GM19372 (cell line): ENCODE data around the gene CTBP1.

Experiments used
- ATAC-seq: cut with Tn5 transposase; IDR thresholded peaks from one replicate; pipeline ENCODE4 v1.9.1; 2021; ENCODE audit warnings: mild to moderate bottlenecking, low read depth, moderate library complexity; ENCODE audit not compliant: unreplicated experiment

The CTBP1 gene

DNA sequence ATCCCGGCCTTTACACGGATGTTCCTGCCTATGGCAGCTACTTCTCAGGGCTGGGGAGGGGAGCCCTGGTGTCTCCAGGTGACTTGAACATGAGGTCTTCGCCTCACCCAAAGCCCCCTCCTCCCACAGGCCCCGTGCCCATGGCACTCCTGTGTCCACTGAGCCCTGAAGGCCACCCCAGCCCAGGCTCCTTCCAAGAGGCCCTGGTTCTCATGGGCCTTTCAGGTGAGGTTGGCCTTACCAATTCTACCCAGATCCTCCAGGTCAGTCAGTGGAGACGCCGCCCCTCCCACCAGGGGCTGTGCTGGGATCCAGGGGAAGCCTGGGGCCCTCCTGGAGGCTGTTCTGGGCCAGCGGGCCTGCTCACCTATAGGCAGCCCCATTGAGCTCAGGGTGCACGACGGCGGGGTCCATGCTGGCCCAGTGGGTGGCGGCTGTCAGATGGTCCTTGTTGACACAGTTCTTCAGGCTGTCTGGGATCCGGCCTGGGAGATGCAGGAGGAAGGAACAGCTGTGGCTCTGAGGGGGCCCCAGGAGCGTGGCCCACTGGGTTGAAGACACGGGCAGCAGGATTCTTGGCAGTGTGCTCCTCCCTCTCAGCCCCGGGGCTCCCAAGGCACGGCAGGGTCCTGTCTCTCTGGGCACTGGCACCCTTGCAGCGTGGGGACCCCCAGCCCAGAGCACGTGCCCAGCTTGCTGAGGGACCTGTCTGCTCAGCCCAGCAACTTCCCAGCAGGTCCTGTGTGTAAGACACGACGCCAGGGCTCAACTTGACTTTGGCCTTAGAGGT is 36.2 kb downstream of the CTBP1 start:
- ATAC-seq: no peak

DNA sequence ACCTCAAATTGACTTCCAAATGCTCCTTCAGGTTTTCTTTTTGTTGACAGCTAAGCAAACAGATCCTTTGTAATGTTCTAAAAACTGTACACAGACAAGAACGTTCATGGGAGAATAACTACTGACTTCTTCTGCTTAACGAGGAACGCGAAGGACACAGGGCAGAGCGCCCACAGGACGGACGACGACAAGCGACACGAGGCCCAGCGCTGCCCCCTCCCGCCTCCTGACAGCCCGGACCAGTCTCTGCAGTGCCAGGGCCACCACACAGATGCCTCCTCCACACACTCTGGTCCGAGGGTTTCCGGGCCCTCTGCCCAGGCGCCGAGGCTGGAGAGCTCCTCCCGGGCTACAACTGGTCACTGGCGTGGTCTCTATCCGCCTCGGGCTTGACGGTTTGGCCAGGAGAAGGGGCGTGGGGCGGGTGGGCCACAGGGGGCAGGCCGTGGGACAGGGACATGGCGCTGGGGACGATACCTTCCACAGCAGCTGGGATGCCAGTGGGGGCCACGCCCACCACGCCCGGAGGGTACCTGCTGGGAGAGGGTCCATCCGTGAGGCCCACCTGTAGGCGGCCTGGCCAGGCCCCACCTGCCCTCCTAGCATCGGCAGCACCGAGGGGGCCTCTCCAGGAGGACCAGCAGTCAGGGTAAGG is 36.9 kb downstream of the CTBP1 start:
- ATAC-seq: no peak

DNA sequence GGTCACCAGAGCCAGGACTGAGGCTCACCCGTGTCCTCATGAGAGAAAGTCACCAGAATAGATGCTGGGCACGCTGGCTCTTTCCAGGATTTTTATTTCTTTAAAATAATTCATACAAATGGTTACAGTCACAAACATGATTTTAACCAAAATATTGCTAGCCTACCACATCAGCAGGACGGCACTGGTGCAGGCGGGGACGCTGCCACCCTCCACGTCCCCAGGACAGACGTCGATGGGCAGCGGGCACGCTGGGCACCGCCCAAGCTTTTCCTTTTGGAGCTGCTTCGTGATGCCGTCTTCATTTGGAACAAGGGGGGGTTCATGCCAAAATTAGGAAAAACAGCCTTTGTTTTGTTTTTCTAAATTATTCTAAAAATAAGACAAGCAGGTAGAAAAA is 37.6 kb downstream of the CTBP1 start:
- ATAC-seq: no peak

DNA sequence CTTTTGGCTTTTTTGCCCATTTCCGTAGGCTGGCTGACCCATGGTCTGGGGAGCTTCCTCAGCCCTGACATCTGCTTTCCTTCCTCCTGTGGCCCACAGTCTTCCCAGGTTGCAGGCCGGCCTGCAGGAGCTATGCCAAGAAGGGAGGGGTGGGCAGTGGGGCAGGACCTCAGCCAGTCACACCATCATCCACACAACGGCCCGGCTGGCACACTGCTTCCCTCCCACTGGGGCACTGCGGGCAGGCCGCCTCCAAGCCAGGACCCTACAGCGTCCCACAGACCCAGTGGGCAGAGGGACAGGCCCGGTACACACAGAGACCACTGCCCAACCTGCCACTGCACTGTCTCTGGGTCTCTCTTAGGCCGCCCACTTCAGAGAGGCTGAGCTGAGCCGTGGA is 38.0 kb downstream of the CTBP1 start:
- no peak for ATAC-seq

DNA sequence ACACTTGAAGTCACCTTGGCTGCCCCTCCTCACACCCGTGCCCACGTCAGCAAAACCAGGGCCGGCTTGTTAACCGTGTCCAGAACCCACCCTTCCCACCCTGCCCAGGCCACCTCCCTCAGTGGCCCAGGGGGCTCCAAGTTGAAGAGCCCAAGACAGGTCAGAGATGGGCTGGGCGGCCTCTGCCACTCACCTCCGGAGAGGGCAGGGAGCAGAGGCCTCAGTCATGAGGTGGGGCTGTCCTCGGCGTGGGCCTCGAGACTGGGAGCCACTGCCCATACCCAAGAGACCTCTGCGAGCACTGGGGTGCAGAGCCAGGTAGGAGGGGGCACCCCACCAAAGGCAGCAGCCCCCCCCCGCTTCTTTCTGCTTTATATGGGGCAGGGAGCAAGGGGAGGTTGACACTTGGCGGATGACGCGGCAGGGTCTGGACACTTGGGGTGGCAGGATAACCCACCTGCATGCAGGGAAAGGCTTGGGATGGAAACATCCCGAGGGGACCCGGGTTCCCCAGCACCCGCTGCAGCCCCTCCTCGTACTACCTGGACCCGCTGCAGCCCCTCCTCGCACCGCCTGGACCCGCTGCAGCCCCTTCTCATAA is 38.6 kb downstream of the CTBP1 start:
- no peak for ATAC-seq

DNA sequence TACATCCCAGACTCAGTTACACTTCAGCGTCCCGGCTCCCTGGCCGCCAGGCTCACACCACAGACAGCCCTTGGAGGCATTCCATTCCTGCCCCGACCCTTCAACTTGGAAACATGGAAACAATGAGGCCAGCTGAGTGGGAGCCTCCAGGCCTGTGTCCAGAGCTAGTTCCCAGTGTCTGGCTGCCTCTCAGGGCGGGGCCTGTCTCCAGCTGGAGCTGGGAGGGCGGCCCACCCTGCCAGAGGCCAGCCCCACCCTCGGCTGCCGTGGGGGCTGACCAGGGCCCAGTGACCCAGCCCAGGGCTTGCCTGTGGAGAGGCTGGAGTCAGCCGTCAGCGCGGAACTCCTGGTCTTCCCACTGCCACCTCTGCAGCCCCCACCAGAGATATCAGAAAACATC is 39.1 kb downstream of the CTBP1 start:
- no peak for ATAC-seq

DNA sequence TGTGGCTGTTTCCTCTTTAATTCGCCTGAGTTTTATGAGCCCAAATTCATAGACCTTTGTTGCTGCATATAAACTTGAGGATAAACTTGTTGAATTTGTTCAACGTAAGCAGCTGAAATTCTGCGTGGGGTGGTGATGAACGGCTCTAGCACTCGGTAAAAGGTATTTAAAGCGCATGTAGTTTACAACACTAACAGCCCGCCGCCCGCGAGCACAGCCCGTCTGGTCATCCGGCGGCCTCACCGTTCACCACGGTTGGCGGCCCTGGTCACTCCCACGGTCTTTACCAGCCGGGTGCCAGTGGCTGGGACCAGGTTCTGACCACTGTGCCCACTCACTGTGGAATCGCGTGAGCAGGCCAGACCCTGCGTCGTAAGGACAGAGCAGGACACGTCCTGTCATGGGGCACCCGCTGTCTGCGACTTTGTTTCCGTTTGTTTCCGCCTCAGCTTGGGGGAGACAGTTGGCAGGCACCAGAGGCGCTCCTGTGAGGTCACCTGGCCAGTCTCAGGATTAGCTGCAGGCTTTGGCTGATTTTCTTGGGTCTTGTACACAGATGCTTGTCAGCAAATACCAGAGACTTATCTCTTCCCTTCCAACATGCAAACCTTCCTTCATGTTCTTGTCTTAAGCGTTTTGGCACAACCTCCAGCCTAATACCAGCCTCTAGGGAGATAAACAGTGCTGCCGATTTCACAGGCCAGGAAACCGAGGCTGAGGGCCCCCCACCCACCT is 39.8 kb downstream of the CTBP1 start:
- no peak for ATAC-seq

DNA sequence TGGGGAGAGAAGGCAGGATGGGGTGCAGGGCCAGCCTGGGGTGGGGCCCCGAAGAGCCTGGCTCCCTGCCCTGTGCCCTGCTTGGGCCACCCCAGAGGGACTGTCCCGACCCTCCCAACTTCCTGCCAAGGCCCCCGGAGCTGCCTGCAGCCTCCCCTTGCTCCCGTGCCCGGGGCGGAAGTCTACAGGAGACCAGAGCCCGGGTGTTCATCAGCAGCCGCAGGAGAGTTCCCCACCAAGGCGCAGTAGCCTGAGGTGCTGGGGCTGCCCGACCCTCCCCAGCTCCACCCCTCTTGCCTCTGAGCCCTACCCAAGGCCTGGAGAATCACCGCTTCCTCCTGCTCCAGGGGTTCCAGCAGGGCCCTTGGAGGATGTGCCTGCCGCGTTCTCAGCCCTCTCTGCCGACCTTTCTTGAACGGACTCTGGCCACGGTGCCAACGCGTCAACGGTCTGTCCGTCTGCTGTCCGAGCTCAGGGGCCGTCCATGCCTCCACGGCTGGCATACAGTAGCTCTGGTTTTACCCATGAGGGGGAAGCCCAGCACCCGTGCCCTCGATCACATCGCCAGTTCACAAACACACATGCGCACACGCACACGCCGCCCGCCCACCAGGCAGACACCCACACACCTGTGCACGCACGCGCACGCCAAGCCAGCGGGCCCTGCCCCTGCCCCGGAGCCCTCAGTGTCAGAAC is 40.5 kb downstream of the CTBP1 start:
- ATAC-seq: no peak

DNA sequence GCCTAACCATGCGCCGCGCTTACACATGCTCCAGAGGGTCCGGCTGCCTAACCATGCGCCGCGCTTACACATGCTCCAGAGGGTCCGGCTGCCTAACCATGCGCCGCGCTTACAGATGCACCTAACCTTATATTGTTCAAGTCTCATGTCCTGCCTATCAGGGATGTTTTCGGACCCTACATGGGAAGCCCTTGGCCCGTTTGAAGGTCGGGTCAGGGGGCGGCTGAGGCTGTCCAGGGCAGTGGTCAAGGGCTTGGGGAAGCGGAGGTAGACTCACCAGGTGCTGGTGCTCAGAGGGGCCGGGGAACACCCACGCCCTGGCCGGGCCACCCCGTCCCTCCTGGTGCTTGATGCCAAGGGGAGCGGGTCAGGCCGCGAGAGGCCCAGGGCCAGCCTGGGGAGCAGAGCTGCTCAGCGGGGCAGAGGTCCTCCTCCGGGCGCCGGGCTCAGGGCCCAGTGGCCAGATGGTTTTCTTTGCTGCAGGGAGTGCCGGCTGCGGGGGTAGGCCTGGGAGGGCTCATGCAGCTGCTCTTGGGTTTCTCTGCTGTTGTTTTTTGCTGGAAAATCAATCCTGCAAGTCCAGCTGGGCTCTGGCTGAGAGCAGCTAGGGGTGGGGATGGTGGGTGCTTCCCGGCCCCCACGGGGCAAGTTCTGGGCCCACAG is 41.2 kb downstream of the CTBP1 start:
- ATAC-seq: no peak

DNA sequence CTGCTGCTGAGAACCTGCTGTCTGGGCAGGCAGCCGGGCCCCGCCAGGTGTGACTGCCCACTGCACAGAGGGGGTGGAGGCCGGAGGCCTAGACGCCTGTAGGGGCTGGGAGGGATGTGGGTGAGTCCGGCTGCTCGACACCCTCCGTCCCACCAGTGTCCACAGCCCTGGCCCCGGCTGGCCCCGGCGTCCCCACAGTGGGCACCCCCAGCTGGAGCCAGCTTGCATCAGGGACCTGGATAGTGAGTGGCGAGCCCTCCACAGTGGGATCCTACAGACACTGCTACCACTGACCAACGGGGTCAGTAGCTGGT is 41.8 kb downstream of the CTBP1 start:
- no peak for ATAC-seq

DNA sequence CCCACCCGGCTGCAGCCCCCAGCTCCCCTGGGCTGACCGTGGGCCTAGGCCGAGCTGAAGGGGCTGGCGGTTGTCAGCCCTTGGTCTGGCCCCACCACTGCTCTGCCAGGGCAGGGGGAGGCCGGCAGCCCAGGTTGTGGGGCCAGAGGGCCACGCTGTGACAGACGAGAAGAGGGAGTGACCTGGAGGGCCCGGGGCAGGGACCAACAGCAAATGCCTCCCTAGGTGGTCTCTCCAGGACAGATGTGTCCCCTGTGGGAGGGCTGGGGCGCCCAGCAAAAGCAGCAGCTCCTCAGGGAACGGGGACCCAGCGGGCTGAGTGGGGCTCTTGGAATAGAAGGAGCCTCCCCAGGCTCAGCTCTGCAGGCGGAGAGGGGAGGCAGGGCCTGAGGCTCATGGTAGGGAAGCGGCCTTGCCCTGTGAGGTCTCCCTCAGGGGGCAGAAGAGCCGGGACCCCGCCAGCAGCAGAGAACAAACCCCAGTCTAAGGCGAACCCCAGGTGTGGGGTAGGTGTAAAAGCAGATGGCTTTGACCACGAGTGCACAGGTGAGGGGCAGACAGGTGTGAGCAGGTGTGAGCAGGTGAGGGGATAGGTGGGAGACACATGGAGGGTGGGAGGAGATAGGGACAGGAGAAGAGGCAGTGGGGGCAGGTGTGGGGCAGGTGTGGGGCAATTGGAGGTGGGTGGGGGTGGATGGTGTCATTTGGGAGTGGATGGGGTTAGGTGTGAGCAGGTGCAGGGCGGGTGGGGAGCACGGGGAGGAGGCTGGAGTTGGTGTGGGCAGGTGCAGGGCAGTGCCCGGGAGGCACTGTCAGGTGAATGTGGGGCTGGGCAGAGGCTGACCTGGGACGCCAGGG is 42.4 kb downstream of the CTBP1 start:
- no peak for ATAC-seq

DNA sequence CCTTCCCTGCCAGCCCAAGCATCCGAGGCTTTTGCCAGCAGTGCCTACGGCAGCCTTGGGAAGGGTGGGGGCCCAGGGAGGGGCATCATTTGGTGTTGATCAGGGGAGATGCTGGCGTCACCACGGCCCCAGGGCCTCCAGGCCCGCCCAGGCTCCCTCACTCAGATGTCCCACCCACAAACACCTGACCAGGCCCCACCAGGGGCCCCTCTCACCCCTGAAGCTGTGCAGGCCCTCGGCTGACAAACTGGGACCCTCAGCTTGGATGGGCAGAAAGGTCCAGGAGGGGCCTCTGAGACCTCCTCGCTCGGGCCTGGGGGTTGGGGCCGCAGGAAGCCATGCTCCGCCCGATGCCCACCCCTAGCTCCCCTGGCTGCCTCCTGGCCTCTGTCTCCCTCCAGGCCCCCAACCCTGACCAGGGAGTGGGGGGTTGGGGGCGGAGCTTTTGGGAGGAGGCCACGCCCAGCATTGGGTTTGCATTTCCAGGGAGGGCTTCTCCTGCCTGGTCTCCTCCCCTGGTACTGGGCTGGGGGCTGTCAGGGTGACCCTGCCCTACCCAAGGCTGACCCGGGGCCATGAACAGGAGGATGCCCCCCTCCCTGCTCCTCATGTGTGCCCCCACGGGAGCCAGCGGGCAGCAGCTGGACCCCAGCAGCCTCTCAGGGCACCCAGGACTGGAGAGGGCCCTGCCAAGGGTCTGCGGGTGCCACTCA is 43.2 kb downstream of the CTBP1 start:
- no peak for ATAC-seq

DNA sequence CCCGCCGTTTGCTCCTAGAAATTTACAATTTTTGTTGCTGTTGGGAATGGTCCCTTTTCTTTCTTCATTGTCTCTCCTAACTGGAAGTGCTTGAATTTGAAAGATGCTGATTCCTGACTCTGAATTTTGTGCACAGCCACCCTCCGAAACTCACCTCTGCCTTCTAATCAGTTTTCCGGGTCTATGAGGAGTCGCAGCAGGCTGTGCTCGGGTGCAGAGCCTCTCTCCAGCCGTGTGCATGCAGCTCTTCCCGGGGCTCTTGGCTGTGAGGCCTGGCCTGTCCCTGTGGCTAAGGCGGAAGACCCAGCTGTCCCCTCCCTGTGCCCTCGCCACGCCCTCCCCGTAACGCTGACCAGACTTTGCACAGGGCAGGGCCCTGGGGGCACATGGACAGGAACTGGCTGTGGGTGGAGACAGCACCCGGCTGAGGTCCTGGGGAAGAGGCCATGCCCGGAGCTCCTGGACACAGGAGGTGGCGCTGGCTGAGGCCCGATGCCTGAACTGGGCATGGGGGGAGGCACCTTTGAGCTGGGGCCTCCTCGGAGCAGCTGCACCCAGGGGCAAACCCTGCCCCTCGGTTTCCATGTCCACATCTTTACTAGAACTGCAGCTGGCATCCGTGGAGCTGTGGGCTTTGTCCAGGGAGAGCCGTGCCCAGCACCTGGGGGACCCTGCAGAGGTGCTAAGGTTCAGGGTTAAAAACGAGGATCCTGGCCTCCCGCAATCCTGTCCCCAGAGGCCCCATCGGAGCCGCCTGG is 43.9 kb downstream of the CTBP1 start:
- ATAC-seq: no peak

DNA sequence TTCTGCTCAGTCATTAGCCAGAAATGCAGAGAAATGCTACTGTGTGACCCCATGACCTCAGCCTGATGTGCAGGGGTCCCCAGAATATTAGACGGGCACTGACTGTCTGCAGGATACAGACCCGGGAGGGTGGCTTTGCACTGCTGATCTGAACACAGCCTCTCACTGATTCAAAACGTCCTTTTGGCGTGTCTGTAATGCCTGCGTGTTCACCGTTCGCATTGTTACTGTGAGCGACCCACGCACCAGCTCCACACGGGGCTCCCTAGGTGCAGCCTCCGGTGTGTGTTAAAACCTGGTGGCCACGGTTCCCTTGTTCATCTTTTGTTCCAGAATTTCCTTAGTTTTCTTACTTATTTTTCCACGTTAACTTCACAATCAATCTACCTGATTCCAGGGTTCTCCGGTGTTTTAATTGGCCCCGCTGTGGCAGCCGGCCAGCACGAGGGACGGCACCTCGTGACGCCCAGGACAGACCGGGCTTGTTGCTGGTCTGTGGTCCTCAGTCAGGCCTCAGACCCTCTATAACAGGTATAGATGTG is 44.6 kb downstream of the CTBP1 start:
- ATAC-seq: no peak

DNA sequence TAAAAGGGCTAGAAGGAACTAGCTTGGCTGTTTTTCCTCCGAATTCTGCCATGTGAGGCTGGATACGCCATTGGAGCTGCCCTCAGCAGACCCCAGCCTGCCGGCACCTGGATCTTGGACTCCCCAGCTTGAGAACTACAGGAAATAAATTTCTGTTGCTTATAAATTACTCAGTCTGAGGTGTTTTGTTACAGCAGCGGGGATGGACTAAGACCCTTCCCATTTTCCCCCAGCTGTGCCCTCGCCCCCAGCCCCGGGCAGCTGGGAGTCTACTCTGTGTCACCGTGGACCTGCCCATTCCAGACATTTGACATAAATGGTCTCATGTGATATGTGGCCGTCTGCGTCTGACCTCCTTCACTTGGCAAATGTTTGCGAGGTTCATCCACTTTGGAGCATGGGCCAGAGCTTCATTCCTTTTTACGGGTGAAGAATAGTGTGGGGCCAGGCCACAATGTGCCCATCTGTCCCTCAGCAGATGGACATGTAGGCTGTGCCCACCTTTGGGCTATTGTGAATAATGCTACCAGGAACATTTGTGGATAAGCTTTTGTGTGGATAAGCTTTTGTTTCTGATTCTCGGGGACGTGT is 45.8 kb downstream of the CTBP1 start:
- ATAC-seq: no peak

DNA sequence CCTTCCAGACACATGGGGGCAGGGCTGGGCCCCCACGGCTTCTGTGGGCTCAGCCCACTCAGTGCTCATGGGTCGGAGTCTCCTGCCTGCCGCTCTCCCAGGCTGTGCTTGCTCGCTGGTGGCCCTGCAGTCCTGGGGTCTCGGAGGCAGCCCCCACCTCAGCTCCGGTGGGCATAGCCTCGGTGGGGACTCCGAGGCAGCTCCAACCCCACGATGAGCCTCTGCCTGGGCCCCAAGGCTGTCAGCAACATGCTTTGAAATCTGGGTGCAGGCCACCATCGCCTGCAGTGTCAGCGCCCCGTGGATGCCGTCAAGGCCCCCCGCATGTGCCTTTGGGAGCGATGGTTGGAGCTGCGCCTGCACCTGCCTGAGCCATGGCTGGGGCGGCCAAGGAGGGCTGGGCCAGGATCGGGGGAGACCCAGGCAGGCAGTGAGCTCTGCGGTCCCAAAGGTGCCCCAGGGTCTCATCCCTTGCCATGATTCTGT is 46.4 kb downstream of the CTBP1 start:
- no peak for ATAC-seq

DNA sequence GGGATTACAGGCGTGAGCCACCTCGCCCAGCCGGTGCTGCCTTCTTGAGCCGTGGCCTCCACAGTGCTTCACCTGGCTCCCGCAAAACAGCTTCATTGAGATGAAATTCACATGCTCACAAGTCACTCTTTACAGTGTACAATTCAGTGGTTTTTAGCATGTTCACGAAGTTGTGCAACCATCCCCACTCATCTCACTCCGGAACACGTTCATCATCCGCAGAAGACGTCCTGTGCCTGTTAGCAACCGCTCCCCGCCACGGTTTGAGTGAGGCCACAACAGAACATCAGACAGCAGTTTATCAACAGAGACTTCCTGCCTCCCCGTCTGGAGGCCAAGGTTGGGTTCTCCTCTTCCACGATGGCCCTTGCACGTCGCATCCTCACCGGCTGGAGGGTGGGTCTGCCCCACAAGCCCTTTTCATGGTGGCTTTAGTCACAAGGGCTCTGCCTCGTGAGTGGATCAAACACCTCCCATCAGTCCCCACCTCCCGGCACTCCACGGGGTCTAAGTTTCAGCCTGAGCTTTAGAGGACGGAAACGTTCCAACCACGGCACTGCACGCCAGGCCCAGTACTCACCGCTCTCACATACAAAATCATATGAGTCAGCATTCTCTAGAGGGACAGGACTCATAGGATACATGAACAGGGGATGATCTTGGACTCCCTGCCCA is 46.9 kb downstream of the CTBP1 start:
- no peak for ATAC-seq
